Measurements from ENCODE around the gene FAM3A. TPM values are rescaled to one million over a fixed set of nuclear protein-coding genes. Genes with fewer than 3 reads are reported as not detected.

The FAM3A gene
- total and polyA plus RNA-seq, 5 donors, result 55.4 to 68.6 (median 60.4) TPM

- Histone ChIP-seq H3K9me3 (ENCODE audit: control insufficient read depth, low read length) (no peaks in the 10 kb centered on the region), H3K4me3 (ENCODE audit: low read length) (no peak overlapping the region), H3K4me1 (ENCODE audit: control insufficient read depth, insufficient read depth, low read length) (no peaks in the 10 kb centered on the region), H3K27me3 (ENCODE audit: control insufficient read depth, insufficient read depth) (no peaks in the 10 kb centered on the region), H3K27ac (ENCODE audit: low read length) (peak overlapping the region; percentile 37)
- intact Hi-C loops (cut with DNase I), result no loop called here
- 20% methylated on average over 34 of the region's 34 CpGs for WGBS
- peak; percentile 91 to 96 (median 95) for DNase-seq
- ATAC-seq, result peak; percentile 86 to 88
These were observed 18.7 kb upstream of the FAM3A start for GRCh38 chrX:154534526-154535322.

DNA sequence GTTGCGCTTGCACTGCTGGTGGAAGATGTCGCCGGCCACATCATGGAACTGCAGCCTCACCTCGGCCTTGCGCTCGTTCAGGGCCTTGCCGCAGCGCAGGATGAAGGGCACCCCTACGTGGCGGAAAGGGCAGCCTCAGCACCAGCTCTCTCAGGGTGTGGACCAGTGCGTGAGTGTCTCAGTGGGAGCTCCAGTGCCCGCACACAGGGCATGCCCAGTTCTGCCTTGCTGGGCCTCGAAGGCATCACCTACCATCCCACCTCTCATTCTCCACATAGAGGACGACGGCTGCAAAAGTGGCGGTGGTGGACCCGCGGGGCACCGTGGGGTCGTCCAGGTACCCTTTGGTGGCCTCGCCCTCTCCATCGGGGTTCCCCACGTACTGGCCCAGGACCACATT is 16.7 kb upstream of the FAM3A start:
- intact Hi-C loops (cut with DNase I), result no loop called here
- 93% methylated on average over 23 of the region's 23 CpGs for WGBS
- Histone ChIP-seq H3K27me3 (ENCODE audit: control insufficient read depth, insufficient read depth) (no peaks in the 10 kb centered on the region), H3K9me3 (ENCODE audit: control insufficient read depth, low read length) (no peaks in the 10 kb centered on the region), H3K4me1 (ENCODE audit: control insufficient read depth, insufficient read depth, low read length) (no peaks in the 10 kb centered on the region), H3K27ac (ENCODE audit: low read length) (no peak overlapping the region), H3K4me3 (ENCODE audit: low read length) (no peak overlapping the region)
- DNase-seq, result no peak
- no peak for ATAC-seq

- no peak overlapping the region for H3K27ac ChIP-seq (ENCODE audit: low read length)
- no peaks in the 10 kb centered on the region for H3K9me3 ChIP-seq (ENCODE audit: control insufficient read depth, low read length)
- H3K4me3 ChIP-seq (ENCODE audit: low read length), result no peak overlapping the region
- peaks cover 2% of the 10 kb centered on the region for H3K4me1 ChIP-seq (ENCODE audit: control insufficient read depth, insufficient read depth, low read length)
- ATAC-seq, result peak in 1 of 2 donors; percentile 9
- WGBS, result 61% methylated on average over 16 of the region's 16 CpGs
- intact Hi-C loops (cut with DNase I), result no loop called here
- DNase-seq, result peak in 1 of 3 donors; percentile 57
- H3K27me3 ChIP-seq (ENCODE audit: control insufficient read depth, insufficient read depth), result no peaks in the 10 kb centered on the region
These were observed 15.6 kb upstream of the FAM3A start for GRCh38 chrX:154531626-154532025.

DNA sequence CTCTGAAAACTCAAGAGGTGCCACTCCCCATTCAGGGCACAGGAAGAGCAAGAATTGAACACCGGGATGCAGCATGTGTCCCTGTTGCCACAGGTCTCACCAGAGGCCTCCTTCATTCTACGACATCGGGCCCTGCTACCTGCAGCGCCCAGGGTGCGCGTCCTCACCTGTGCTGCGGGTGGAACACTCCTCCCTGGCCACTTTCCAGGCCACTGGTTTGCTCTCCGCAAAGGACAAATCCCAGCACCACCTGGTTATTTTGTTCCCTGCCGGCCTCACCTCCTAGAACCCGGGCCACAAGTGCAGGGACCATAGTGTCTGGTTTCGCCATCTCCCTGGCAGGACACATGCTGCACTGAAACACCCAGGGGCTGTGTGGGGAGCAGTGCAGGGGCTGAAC is 14.3 kb upstream of the FAM3A start:
- WGBS, result 91% methylated on average over 11 of the region's 11 CpGs
- Histone ChIP-seq H3K9me3 (ENCODE audit: control insufficient read depth, low read length) (no peaks in the 10 kb centered on the region), H3K4me1 (ENCODE audit: control insufficient read depth, insufficient read depth, low read length) (peaks cover 2% of the 10 kb centered on the region), H3K27me3 (ENCODE audit: control insufficient read depth, insufficient read depth) (no peaks in the 10 kb centered on the region), H3K4me3 (ENCODE audit: low read length) (no peak overlapping the region), H3K27ac (ENCODE audit: low read length) (no peak overlapping the region)
- intact Hi-C loops (cut with DNase I), result no loop called here
- DNase-seq (peak in 1 of 3 donors; percentile 54), ATAC-seq (no peak)

- ATAC-seq (no peak), DNase-seq (no peak)
- peaks cover 2% of the 10 kb centered on the region for H3K4me1 ChIP-seq (ENCODE audit: control insufficient read depth, insufficient read depth, low read length)
- H3K27ac ChIP-seq (ENCODE audit: low read length), result no peak overlapping the region
- WGBS, result 86% methylated on average over 6 of the region's 6 CpGs
- no peaks in the 10 kb centered on the region for H3K27me3 ChIP-seq (ENCODE audit: control insufficient read depth, insufficient read depth)
- intact Hi-C loops (cut with DNase I), result no loop called here
- H3K4me3 ChIP-seq (ENCODE audit: low read length), result no peak overlapping the region
- no peaks in the 10 kb centered on the region for H3K9me3 ChIP-seq (ENCODE audit: control insufficient read depth, low read length)
These were observed 13.2 kb upstream of the FAM3A start for GRCh38 chrX:154529206-154529612.

DNA sequence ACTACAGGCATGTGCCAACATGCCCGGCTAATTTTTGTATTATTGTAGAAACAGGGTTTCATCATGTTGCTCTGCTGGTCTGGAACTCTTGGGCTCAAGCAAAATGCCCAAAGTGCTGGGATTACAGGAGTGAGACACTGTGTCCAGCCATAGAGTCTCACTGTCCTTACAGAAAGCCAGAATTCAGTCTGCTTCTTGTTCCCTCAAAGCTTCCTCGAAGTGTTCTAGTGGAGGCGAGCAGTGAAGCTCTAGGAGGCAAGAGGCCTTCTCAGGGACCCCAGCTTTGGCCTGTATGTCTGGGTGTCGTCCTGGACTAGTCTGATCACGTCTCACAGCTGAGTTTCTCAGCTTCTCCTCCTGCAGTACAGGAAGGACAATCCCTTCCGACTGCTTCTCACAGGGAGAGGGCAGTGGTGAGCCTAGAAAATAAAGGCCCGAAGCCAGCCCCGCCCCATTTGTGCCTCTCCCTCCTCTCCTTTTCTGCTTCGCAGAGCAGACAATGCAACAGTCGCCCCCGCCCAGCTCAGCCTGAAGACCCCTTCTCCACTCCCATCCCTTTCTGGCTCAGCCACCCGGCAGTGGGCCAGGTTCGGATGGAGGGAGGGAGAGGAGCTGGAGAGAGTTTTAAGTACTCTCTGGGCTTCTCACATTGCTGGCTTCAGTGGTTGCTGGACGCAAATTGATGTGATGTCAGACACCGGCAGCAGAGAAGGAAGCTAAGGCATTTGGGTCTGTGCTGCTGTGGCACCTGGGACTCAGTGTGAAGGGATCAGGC is 11.1 kb upstream of the FAM3A start:
- H3K4me3 ChIP-seq (ENCODE audit: low read length), result peak overlapping the region; percentile 43
- ATAC-seq (peak; percentile 84 to 88), DNase-seq (peak; percentile 80 to 93 (median 92))
- H3K4me1 ChIP-seq (ENCODE audit: control insufficient read depth, insufficient read depth, low read length), result peaks cover 2% of the 10 kb centered on the region
- H3K27ac ChIP-seq (ENCODE audit: low read length), result peak overlapping the region; percentile 96
- intact Hi-C loops (cut with DNase I), result no loop called here
- WGBS, result 4% methylated on average over 15 of the region's 15 CpGs
- no peaks in the 10 kb centered on the region for H3K9me3 ChIP-seq (ENCODE audit: control insufficient read depth, low read length)
- H3K27me3 ChIP-seq (ENCODE audit: control insufficient read depth, insufficient read depth), result no peaks in the 10 kb centered on the region

- ATAC-seq, result no peak
- no peaks in the 10 kb centered on the region for H3K9me3 ChIP-seq (ENCODE audit: control insufficient read depth, low read length)
- intact Hi-C loops (cut with DNase I), result no loop called here
- WGBS, result 81% methylated on average over 14 of the region's 14 CpGs
- no peak overlapping the region for H3K27ac ChIP-seq (ENCODE audit: low read length)
- H3K4me1 ChIP-seq (ENCODE audit: control insufficient read depth, insufficient read depth, low read length), result peaks cover 2% of the 10 kb centered on the region
- no peaks in the 10 kb centered on the region for H3K27me3 ChIP-seq (ENCODE audit: control insufficient read depth, insufficient read depth)
- DNase-seq, result no peak
- no peak overlapping the region for H3K4me3 ChIP-seq (ENCODE audit: low read length)
These were observed 9.8 kb upstream of the FAM3A start for GRCh38 chrX:154525606-154526490.

DNA sequence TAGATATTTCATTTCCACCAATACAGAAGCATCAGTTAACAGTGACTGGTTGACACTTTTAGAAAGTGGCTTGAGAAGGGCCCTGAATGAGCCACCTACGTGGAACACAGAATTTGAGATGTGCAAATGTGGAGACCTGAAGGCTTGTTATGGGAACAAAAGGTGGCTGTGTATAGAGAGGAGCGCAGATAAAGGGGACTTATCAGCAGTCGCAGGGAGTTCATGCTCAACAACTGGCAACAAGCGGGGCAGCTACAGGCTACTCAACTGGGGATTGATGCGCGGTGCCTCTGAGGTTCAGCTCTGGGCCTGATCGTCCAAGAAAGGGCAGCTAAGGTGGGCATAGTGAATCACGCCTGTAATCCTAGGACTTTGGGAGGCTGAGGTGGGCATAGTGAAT is 3.4 kb upstream of the FAM3A start:
- H3K4me3 ChIP-seq (ENCODE audit: low read length), result no peak overlapping the region
- H3K27ac ChIP-seq (ENCODE audit: low read length), result no peak overlapping the region
- DNase-seq (no peak), ATAC-seq (no peak)
- no peaks in the 10 kb centered on the region for H3K27me3 ChIP-seq (ENCODE audit: control insufficient read depth, insufficient read depth)
- 91% methylated on average over 8 of the region's 8 CpGs for WGBS
- H3K9me3 ChIP-seq (ENCODE audit: control insufficient read depth, low read length), result no peaks in the 10 kb centered on the region
- H3K4me1 ChIP-seq (ENCODE audit: control insufficient read depth, insufficient read depth, low read length), result peaks cover 3% of the 10 kb centered on the region
- intact Hi-C loops (cut with DNase I), result loop anchor here in 1 of 4 donors (10.0 kb wide), 1 partner anchor 115 kb away; the partner anchor contains the start of gene DNASE1L1

- intact Hi-C loops (cut with DNase I), result loop anchor here in 1 of 4 donors (10.0 kb wide), 1 partner anchor 112 kb away; the partner anchor contains the start of gene DNASE1L1
- 30% methylated on average over 25 of the region's 25 CpGs for WGBS
- no peaks in the 10 kb centered on the region for H3K27me3 ChIP-seq (ENCODE audit: control insufficient read depth, insufficient read depth)
- H3K4me1 ChIP-seq (ENCODE audit: control insufficient read depth, insufficient read depth, low read length), result peaks cover 3% of the 10 kb centered on the region
- ATAC-seq, result peak; percentile 2 to 3
- peak overlapping the region; percentile 80 for H3K27ac ChIP-seq (ENCODE audit: low read length)
- DNase-seq, result peak in 1 of 3 donors; percentile 67
- no peaks in the 10 kb centered on the region for H3K9me3 ChIP-seq (ENCODE audit: control insufficient read depth, low read length)
- no peak overlapping the region for H3K4me3 ChIP-seq (ENCODE audit: low read length)
These were observed 1.2 kb upstream of the FAM3A start for GRCh38 chrX:154517101-154517781.

GRCh38 chrX:154516656-154517100 is 646 bp upstream of the FAM3A start:
- Histone ChIP-seq H3K27ac (ENCODE audit: low read length) (peak overlapping the region; percentile 80), H3K9me3 (ENCODE audit: control insufficient read depth, low read length) (no peaks in the 10 kb centered on the region), H3K4me3 (ENCODE audit: low read length) (peak overlapping the region; percentile 42), H3K27me3 (ENCODE audit: control insufficient read depth, insufficient read depth) (no peaks in the 10 kb centered on the region), H3K4me1 (ENCODE audit: control insufficient read depth, insufficient read depth, low read length) (peaks cover 3% of the 10 kb centered on the region)
- intact Hi-C loops (cut with DNase I), result loop anchor here in 1 of 4 donors (10.0 kb wide), 1 partner anchor 112 kb away; the partner anchor contains the start of gene DNASE1L1
- DNase-seq, result peak in 1 of 3 donors; percentile 66
- peak; percentile 57 to 66 for ATAC-seq
- WGBS, result 3% methylated on average over 19 of the region's 19 CpGs

All from right cardiac atrium (tissue), 5 donors.